Measurements from ENCODE around the gene ATL2. TPM values are rescaled to one million over a fixed set of nuclear protein-coding genes. Genes with fewer than 3 reads are reported as not detected.

The ATL2 gene
- total and polyA plus RNA-seq, 2 experiments from 2014 or later, result 28.7 to 86.5 TPM

DNA sequence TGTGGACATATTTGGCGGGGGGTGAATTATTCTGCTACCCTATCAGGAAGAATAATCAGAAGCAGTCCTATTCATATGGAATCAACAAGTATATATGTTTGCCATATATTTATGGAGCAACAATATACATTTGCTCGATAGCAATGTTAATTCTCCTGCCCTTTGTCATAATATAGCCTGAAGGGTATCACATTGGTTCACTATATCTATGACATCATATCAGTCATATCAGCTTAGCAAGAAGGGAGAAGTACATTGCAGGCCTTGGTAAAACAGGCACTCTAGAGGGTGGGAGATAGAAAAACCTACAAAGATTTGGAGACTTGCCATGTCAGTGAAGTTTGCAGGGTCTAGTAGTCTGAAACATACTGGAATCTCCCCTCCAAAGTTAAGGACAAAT lies 128.4 kb downstream of the ATL2 start:
- no peak for TF ChIP-seq CTCF (IDR thresholded peaks at IDR 0.05; ENCODE audit: low read depth, low read length)
- no peak overlapping the region for H3K27ac ChIP-seq
- H3K27me3 ChIP-seq, result no peaks in the 10 kb centered on the region
- no peaks in the 10 kb centered on the region for H3K36me3 ChIP-seq
- no peak for DNase-seq (ENCODE audit: low read depth in 1 of 2, low spot score in 1 of 2)
- H3K4me3 ChIP-seq, result no peak overlapping the region
- H3K4me1 ChIP-seq (ENCODE audit: low read depth), result peaks cover 3% of the 10 kb centered on the region
- H3K9me3 ChIP-seq (ENCODE audit: low read depth), result no peaks in the 10 kb centered on the region

- DNase-seq (ENCODE audit: low read depth in 1 of 2, low spot score in 1 of 2), result peak in 1 of 2 donors; percentile 26
- no peaks in the 10 kb centered on the region for H3K9me3 ChIP-seq (ENCODE audit: low read depth)
- H3K27ac ChIP-seq, result no peak overlapping the region
- H3K4me3 ChIP-seq, result no peak overlapping the region
- H3K27me3 ChIP-seq, result no peaks in the 10 kb centered on the region
- TF ChIP-seq CTCF (IDR thresholded peaks at IDR 0.05; ENCODE audit: low read depth, low read length), result no peak
- H3K4me1 ChIP-seq (ENCODE audit: low read depth), result peaks cover 3% of the 10 kb centered on the region
- H3K36me3 ChIP-seq, result no peaks in the 10 kb centered on the region
These were observed 128.8 kb downstream of the ATL2 start for GRCh38 chr2:38248255-38248654.

- Histone ChIP-seq H3K4me3 (no peak overlapping the region), H3K9me3 (ENCODE audit: low read depth) (no peaks in the 10 kb centered on the region), H3K27ac (no peak overlapping the region), H3K4me1 (ENCODE audit: low read depth) (peaks cover 3% of the 10 kb centered on the region), H3K27me3 (no peaks in the 10 kb centered on the region), H3K36me3 (no peaks in the 10 kb centered on the region)
- TF ChIP-seq CTCF (IDR thresholded peaks at IDR 0.05; ENCODE audit: low read depth, low read length), result no peak
- DNase-seq (ENCODE audit: low read depth in 1 of 2, low spot score in 1 of 2), result no peak
These were observed 131.0 kb downstream of the ATL2 start for GRCh38 chr2:38246105-38246504.

GRCh38 chr2:38245114-38245641 lies 131.9 kb downstream of the ATL2 start:
- Histone ChIP-seq H3K4me3 (no peak overlapping the region), H3K9me3 (ENCODE audit: low read depth) (no peaks in the 10 kb centered on the region), H3K4me1 (ENCODE audit: low read depth) (peaks cover 3% of the 10 kb centered on the region), H3K27ac (no peak overlapping the region), H3K27me3 (no peaks in the 10 kb centered on the region), H3K36me3 (no peaks in the 10 kb centered on the region)
- DNase-seq (ENCODE audit: low read depth in 1 of 2, low spot score in 1 of 2), result no peak
- no peak for TF ChIP-seq CTCF (IDR thresholded peaks at IDR 0.05; ENCODE audit: low read depth, low read length)

GRCh38 chr2:38244301-38244700 lies 132.8 kb downstream of the ATL2 start:
- no peak for DNase-seq (ENCODE audit: low read depth in 1 of 2, low spot score in 1 of 2)
- H3K9me3 ChIP-seq (ENCODE audit: low read depth), result no peaks in the 10 kb centered on the region
- H3K4me1 ChIP-seq (ENCODE audit: low read depth), result peaks cover 3% of the 10 kb centered on the region
- H3K27ac ChIP-seq, result no peak overlapping the region
- no peaks in the 10 kb centered on the region for H3K36me3 ChIP-seq
- H3K4me3 ChIP-seq, result no peak overlapping the region
- TF ChIP-seq CTCF (IDR thresholded peaks at IDR 0.05; ENCODE audit: low read depth, low read length), result no peak
- H3K27me3 ChIP-seq, result no peaks in the 10 kb centered on the region

Other genes with a start within 250 kb of the ATL2 start
- 51.3 and 76.2 TPM in 2 replicates for gene HNRNPLL, start 225.7 kb upstream of the ATL2 start, total RNA-seq
- 65.4 and 80.2 TPM in 2 replicates for gene HNRNPLL, start 225.7 kb upstream of the ATL2 start, polyA plus RNA-seq